CD1c-positive myeloid dendritic cell (primary cell): ENCODE results near the gene CETP.

ENCODE experiments used
- DNase-seq: peaks from one replicate; pipeline ENCODE4 v3.0.0-alpha.2; 2016; ENCODE audit errors: extremely low spot score

CETP gene

DNA sequence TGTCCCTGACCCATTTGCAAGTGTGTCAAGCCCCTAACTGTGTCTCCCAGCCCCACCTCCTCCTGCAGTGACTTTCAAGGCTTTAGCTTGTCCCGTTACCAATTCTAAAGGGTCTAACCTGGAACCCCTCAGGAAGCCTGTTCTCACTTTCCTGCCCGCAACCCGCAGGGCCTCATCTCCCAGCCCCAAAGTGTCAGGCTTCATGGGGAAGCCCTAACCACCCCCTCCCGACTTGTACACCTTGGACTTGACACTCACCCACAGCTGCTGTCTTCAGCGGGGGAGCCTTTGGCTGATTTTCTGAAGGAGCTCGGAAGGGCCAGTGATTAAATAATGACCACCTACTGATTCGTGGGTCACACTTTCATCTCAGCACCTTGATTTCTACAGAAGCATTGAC, 60.7 kb downstream of the CETP start:
- DNase-seq: no peak

DNA sequence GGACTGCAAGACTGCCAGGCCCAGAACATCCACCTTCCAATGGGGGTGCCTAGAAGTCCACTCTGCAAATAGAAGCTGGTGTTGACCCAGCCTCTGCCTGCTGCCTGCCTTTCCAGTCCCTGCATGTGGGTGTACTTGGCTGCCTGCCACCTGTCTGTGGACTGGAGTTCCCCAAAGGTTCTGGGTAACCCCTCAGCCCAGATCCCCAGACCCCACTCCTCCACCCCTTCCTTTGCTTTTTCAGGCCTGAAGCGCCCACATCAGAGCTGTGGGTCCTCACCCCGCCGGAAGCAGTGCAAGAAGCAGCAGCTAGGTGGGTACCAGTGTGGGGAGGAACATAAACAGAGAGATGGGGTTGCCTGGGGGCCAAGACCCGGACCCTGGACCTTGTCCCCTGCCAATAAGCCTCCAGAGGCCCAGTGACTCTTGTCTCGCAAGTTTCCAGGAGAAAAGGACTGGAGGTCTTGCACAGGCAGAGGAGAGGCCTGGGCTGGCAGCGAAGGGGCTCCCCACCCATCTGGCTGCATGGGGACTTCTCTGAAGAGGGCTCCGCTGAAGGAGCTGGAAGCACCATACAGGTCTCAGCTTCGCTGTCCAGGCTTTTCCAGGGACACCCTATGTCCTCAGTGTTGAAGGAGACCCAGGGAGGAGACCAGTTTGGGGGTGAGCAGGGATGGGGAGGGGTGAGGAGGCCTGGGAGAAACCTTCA, 61.9 kb downstream of the CETP start:
- DNase-seq: no peak

DNA sequence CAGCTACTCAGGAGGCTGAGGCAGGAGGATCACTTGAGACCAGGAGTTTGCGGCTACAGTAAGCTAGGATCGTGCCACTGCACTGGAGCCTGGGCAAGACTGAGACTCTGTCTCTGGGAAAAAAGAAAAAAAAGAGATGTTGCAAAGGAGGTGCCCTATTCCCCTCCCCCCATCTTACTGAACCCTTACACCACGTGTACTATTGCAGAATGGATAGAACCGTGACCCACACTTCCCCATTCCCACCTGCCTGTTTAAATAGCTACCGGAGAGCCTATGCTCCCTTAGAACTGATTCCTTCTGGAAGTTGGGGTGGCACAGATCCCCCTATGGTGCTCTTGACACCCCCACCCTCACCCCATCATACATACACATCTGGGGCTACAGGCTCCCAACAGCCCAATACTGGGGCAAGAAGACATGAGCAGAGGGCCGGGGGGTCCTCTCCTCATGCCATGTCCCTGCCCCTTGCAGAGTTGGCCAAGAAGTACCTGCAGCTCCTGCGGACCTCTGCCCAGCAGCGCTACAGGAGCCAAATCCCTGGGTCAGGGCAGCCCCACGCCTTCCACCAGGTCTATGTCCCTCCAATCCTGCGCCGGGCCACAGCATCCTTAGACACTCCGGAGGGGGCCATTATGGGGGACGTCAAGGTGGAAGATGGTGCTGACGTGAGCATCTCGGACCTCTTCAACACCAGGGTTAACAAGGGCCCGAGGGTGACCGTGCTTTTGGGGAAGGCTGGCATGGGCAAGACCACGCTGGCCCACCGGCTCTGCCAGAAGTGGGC, 63.3 kb downstream of the CETP start:
- no peak for DNase-seq

DNA sequence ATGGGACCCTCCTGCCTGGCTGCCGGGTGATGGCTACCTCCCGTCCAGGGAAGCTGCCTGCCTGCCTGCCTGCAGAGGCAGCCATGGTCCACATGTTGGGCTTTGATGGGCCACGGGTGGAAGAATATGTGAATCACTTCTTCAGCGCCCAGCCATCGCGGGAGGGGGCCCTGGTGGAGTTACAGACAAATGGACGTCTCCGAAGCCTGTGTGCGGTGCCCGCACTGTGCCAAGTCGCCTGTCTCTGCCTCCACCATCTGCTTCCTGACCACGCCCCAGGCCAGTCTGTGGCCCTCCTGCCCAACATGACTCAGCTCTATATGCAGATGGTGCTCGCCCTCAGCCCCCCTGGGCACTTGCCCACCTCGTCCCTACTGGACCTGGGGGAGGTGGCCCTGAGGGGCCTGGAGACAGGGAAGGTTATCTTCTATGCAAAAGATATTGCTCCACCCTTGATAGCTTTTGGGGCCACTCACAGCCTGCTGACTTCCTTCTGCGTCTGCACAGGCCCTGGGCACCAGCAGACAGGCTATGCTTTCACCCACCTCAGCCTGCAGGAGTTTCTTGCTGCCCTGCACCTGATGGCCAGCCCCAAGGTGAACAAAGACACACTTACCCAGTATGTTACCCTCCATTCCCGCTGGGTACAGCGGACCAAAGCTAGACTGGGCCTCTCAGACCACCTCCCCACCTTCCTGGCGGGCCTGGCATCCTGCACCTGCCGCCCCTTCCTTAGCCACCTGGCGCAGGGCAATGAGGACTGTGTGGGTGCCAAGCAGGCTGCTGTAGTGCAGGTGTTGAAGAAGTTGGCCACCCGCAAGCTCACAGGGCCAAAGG, 64.4 kb downstream of the CETP start:
- DNase-seq: no peak

DNA sequence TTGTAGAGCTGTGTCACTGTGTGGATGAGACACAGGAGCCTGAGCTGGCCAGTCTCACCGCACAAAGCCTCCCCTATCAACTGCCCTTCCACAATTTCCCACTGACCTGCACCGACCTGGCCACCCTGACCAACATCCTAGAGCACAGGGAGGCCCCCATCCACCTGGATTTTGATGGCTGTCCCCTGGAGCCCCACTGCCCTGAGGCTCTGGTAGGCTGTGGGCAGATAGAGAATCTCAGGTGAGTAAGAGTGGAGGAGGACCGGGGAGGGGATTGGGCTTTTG, 65.0 kb downstream of the CETP start:
- no peak for DNase-seq

DNA sequence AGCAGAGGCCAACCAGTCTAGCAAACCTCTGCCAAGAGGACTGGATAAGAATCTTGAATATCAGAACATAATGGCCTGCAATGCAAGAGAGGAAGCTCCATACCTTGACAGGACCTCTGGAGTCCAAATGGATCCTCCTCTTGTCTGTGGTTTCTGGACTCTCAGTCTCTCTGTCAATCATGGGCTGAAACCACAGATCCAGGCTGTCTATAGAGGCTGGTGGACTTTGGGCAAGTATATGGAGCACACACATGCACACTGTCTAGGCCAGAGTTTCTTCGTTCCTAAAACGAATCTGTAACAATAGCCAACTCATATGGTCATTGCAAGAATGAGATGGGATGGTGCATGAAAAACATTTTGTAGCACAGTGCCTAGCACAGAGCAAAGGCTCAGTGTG, 65.3 kb downstream of the CETP start:
- no peak for DNase-seq

DNA sequence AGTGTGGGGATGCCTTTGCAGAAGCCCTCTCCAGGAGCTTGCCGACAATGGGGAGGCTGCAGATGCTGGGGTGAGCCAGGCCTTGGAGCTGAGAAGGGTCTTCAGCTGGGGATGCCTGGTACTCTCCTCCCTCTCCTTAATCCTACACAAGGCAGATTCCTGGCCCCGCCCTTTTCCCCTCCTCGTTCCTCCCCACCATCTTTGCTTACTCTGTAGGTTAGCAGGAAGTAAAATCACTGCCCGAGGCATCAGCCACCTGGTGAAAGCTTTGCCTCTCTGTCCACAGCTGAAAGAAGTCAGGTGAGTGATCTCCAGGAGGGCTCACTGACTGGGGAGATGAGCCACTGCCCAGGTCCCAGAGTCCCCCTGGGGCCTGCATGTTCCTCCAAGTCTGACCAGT, 66.3 kb downstream of the CETP start:
- no peak for DNase-seq

DNA sequence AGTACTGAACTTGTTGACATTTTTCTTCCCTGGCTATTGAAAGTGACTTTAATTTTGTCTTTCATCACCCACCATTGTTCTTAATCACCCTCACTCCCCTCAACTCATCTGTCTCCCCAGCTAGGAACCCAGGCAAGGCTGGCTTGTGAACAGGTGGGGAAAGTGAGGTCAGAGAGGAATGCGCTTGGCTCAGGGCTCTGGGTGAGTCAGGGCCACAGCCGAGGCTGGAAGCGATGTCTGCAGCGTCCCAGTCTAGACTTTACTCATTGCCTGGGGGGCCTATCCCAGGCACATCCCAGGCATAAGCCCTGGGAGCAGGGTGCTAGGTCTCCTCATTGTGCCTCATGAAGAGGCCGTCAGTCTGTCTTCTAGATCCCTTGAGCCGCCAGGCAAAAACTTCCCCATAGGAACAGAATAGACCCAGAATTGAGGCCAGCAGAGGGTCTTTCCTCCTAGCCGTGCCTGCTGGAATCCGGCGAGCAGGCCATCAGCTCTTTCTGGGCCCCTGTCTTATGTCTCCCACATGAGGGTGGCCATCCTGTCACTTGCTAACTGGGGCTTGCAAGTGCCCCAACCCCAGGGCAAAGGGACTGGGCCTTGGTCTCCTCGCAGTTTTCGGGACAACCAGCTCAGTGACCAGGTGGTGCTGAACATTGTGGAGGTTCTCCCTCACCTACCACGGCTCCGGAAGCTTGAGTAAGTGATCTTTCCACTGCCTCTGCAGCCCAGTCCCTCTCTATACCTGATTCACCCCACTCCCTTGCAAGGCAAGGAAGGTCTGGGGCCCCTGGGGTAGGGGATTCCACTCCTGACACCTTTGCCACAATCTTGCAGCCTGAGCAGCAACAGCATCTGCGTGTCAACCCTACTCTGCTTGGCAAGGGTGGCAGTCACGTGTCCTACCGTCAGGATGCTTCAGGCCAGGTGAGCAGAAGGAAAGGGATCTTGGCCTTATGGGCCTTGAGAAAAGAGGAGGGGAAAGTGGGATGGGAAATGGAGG, 67.7 kb downstream of the CETP start:
- DNase-seq: no peak

DNA sequence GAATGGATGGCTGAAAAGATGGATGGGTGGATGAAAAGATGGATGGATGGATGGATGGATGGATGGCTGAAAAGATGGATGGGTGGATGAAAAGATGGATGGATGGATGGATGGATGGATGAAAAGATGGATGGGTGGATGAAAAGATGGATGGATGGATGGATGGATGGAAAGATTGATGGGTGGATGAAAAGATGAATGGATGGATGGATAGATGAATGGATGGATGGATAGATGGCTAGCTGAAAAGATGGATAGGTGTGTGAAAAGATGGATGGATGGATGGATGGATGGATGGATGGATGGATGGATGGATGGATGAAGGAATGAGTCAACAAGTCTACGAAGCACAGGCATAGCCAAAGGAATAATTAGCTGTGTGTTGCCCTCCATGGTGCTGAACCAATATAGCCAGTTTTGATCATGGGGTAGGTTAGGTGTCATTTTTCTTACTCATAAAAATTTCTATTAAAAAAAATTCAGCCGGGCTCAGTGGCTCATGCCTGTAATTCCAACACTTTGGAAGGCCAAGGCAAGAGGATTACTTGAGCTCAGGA, 68.7 kb downstream of the CETP start:
- no peak for DNase-seq

DNA sequence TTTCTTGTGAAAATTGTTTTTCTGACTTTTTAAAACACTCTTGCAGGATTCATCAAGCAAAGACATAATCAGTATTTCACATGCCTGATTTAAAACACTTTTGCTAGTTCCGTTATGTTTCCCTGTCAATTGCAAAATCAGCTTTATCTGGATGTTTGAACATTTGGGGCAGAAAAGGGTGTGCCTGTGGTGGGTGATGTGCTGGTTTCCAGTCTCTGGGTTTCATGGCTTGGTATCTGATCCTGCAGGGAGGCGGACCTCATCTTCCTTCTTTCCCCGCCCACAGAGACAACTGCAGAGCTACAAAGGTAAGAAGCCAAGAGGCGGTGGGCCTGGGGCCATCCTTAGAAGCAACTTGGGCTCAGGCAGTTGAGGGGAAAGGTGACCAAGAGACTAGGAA, 69.4 kb downstream of the CETP start:
- no peak for DNase-seq

DNA sequence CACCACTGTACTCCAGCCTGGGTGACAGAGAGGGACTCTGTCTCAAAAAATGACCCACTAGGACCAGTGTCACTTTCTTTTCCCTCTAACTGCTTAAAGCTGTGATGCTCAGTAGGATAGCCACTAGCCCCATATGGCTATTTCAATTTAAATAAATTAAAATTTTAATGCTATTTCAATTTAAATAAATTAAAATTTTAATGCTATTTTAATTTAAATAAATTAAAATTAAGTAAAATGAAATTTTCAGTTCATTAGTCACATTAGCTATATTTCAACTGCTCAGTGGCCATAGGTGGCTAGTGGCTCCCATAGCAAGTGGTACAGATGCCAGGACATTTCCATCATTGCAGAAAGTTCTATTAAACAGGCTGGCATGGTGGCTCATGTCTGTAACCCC, 70.6 kb downstream of the CETP start:
- no peak for DNase-seq

DNA sequence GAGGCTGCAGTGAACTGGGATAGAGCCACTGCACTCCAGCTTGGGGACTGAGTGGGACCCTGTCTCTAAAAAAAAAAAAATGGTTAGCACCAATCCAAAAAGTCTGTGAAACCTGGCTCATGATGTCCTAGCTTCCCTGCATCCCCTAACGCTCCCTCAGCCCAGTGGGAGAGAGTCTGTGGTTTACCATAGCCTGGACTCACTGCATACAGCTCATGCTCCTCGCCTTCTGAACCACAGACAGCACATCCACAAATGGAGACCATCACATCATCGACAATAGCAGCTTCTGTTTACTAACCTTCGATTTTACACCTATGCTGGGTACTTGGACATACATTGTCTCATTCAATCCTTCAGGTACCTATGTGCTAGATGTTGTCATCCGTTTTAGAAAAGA, 71.2 kb downstream of the CETP start:
- DNase-seq: no peak
